Measurements from ENCODE around the gene FAM149B1.
"Not testable (repeated sequence)": the region's sequence is repeated elsewhere in the genome, so short reads cannot be mapped to it uniquely, and the experiment has no call there.

The FAM149B1 gene

GRCh38 chr10:73233883-73234282 is 66.0 kb downstream of the FAM149B1 start:
- DNase-seq (ENCODE audit: low read depth in 2 of 2) = no peak

GRCh38 chr10:73234695-73235094 is 66.8 kb downstream of the FAM149B1 start:
- DNase-seq (ENCODE audit: low read depth in 2 of 2) = no peak

DNA sequence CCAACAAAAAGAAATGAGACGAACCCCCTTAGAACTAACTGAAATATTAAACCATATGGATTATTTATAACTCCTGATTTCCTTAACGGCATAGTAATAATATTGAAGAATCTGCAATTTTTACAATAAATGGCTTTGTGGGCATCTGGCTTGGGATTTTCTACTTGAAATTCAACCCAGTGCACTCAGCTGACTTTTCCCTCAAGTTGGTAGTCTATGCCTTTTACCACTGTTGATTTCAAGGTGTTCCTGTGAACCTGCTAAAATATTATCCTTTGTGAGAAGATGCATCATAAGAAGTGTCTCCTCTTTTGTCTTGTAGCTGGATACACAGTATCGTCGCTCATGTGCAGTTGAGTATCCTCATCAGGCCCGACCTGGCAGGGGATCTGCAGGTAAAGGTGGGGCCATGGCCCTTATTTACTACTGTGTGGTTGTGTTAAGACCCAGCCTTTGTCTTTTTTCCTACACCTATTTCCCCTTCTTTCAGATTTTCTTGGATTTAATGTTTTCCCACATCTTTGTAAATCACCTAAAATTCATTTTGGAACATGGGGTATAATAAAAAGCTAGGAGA is 71.2 kb downstream of the FAM149B1 start:
- DNase-seq (ENCODE audit: low read depth in 2 of 2) = no peak

DNA sequence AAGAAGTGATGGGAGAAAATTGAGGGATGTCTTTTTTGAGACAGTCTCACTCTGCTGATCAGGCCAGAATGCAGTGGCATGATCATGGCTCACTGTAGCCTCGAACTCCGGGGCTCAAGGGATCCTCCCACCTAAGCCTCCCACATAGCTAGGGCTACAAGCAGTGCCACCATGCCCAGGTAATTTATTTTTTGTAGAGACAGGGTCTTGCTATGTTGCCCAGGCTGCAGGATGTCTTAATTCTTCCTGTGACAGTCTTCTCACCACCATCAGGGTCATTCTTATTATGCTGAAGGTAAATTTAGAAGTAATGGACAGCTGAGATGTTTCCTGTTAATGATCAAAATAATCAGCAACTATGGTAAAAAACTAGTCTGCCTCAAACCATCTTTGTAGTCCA is 72.0 kb downstream of the FAM149B1 start:
- DNase-seq (ENCODE audit: low read depth in 2 of 2) = no peak

DNA sequence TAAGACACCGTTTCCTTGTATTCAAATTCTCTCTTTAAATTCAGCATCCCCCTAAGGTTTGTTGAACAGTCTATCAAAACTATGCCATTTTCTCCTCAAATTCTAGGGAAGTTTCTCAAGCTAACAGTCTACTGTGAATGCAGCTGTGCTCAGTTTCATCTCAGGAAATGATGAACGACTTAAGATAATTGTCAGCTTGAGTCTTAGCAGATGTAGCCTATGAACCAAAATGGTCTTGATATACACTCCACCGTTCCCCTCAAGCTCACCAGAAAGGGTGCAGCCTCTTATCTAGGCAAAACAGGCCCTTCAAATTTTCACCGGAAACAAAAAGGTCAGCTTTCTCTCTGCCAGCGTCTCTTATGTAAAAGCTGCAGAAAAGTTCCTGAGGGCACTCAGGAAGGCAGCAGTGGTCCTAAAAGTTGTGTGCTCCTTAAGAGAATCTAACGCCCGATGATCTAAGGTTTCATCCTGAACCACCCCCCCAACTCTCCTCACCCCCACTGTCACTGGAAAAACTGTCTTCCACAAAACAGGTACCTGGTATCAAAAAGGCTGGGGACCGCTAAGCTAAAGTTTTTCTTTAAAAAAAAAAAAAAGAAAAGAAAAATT is 77.1 kb downstream of the FAM149B1 start:
- no peak for DNase-seq (ENCODE audit: low read depth in 2 of 2)

- no peak for DNase-seq (ENCODE audit: low read depth in 2 of 2)
Observed at GRCh38 chr10:73246322-73246645, 78.4 kb downstream of the FAM149B1 start.

GRCh38 chr10:73246646-73247508 is 79.0 kb downstream of the FAM149B1 start, which contains the start of gene DNAJC9:
Gene DNAJC9 (minus strand): TSS chr10:73247255. CDS start chr10:73247189, 66 bp downstream.
- peak; percentile 95 to 98 for DNase-seq (ENCODE audit: low read depth in 2 of 2)

GRCh38 chr10:73247509-73248258 is 79.8 kb downstream of the FAM149B1 start:
- DNase-seq (ENCODE audit: low read depth in 2 of 2) = no peak

- DNase-seq (ENCODE audit: low read depth in 2 of 2) = no peak
Observed at GRCh38 chr10:73248259-73248724, 80.4 kb downstream of the FAM149B1 start.

- DNase-seq (ENCODE audit: low read depth in 2 of 2) = no peak
Observed at GRCh38 chr10:73251683-73252444, 83.9 kb downstream of the FAM149B1 start.

GRCh38 chr10:73252445-73253224 is 84.7 kb downstream of the FAM149B1 start, which contains the start of gene MRPS16:
Gene MRPS16 (minus strand): TSS chr10:73252644. CDS start chr10:73252482, 162 bp downstream.
- DNase-seq (ENCODE audit: low read depth in 2 of 2) = peak; percentile 79 to 83

- no peak for DNase-seq (ENCODE audit: low read depth in 2 of 2)
Observed at GRCh38 chr10:73253225-73253555, 85.3 kb downstream of the FAM149B1 start.

GRCh38 chr10:73258612-73259011 is 90.7 kb downstream of the FAM149B1 start:
- DNase-seq (ENCODE audit: low read depth in 2 of 2) = not testable (repeated sequence)

DNA sequence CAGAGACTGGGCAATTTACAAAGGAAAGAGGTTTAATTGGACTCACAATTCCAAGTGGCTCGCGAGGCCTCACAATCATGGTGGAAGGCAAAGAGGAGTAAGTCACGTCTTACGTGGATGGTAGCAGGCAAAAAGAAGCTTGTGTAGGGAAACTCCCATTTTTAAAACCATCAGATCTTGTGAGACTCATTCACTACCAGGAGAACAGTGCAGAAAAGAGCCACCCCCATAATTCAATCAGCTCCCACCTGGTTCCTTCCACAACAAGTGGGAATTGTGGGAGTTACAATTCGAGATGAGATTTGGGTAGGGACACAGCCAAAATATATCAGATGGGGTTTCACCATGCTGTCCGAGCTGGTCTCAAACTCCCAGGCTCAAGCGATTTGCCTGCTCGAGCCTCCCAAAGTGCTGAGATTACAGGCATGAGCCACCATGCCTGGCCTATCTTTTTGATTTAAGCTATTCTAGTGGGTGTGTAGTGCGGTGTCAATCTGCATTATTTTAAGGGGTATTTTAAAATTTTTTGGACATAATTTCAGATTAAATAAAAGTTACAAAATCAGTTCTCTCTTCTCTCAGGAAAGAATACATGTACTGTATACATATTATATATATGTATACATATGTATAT is 93.6 kb downstream of the FAM149B1 start:
- no peak for DNase-seq (ENCODE audit: low read depth in 2 of 2)

- no peak for DNase-seq (ENCODE audit: low read depth in 2 of 2)
Observed at GRCh38 chr10:73262105-73262730, 94.3 kb downstream of the FAM149B1 start.

- no peak for DNase-seq (ENCODE audit: low read depth in 2 of 2)
Observed at GRCh38 chr10:73262880-73263555, 95.1 kb downstream of the FAM149B1 start.

DNA sequence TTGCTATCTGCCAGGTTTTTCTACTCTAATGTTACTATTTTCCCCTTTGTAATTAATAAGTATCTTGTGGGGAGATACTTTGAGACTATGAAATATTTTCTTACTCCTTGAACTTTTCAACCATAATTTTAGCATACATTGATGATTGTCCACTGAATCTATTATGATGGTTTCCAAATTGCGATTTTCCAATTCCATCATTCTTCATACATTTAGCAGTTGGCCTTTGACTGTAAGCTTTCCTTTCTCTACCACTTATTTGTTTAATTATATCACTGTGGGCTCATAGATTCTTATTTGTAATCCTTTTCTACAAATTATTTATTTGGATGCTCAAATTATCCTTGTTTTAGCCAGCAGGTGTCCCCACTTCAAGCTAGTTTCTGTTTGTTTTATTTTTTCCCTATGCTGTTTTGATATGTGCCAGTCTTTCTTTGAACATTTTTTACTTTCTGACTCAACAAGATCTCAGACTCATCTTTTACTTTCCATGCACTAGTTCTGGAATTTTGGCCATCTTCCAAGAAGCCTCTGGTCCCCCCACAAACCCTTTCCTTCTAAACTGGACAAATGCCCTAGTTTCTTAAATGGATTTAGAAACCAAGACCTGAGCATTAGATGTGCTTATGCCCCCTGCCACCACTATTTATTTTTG is 95.9 kb downstream of the FAM149B1 start:
- no peak for DNase-seq (ENCODE audit: low read depth in 2 of 2)

- no peak for DNase-seq (ENCODE audit: low read depth in 2 of 2)
Observed at GRCh38 chr10:73264423-73264822, 96.5 kb downstream of the FAM149B1 start.
